ENCODE data around the gene NKIRAS1.

The NKIRAS1 gene

GRCh38 chr3:23926736-23927135, 9.9 kb upstream of the NKIRAS1 start:
- Histone ChIP-seq H3K4me1 (ENCODE audit: insufficient read depth, low read length) (no peaks in the 10 kb centered on the region), H3K27ac (ENCODE audit: low read length) (no peak overlapping the region), H3K4me3 (ENCODE audit: low read depth in 1 of 2, low read length in 2 of 2) (no peak overlapping the region), H3K79me2 (ENCODE audit: insufficient read depth, low read length) (no peaks in the 10 kb centered on the region), H3K27me3 (ENCODE audit: insufficient read depth, low read length, poor library complexity) (no peaks in the 10 kb centered on the region), H3K36me3 (ENCODE audit: insufficient read depth, low read length) (no peaks in the 10 kb centered on the region), H3K9me3 (ENCODE audit: insufficient read depth, low read length, severe bottlenecking) (no peaks in the 10 kb centered on the region), H4K20me1 (ENCODE audit: insufficient read depth, low read length) (no peaks in the 10 kb centered on the region), H2AFZ (ENCODE audit: low read depth, low read length) (no peak overlapping the region), H3K4me2 (ENCODE audit: insufficient read depth, low read length) (no peak overlapping the region), H3K9ac (ENCODE audit: low read depth, low read length) (no peak overlapping the region)
- ATAC-seq (ENCODE audit: insufficient read depth, low read depth) (no peak), DNase-seq (no peak)
- TF ChIP-seq EZH2 (IDR thresholded peaks at IDR 0.05; ENCODE audit: borderline replicate concordance, low read depth, low read length, severe bottlenecking) (no peak), CTCF (IDR thresholded peaks at IDR 0.05; ENCODE audit: borderline replicate concordance, extremely low read depth, low read length, poor library complexity, severe bottlenecking) (no peak)

- no peak overlapping the region for H3K9ac ChIP-seq (ENCODE audit: low read depth, low read length)
- 0 out of 2 replicates have a peak, but pooled peaks cover under 1% of the 10 kb centered on the region for H4K20me1 ChIP-seq (ENCODE audit: insufficient read depth, low read length)
- peaks cover 3% of the 10 kb centered on the region; the same call in 1 of the 2 replicates for H3K36me3 ChIP-seq (ENCODE audit: insufficient read depth, low read length)
- H3K27me3 ChIP-seq (ENCODE audit: insufficient read depth, low read length, poor library complexity): no peaks in the 10 kb centered on the region
- no peaks in the 10 kb centered on the region for H3K9me3 ChIP-seq (ENCODE audit: insufficient read depth, low read length, severe bottlenecking)
- H3K4me3 ChIP-seq (ENCODE audit: low read depth in 1 of 2, low read length in 2 of 2): no peak overlapping the region
- H3K27ac ChIP-seq (ENCODE audit: low read length): no peak overlapping the region
- no peaks in the 10 kb centered on the region for H3K79me2 ChIP-seq (ENCODE audit: insufficient read depth, low read length)
- no peak for DNase-seq
- TF ChIP-seq CTCF (IDR thresholded peaks at IDR 0.05; ENCODE audit: borderline replicate concordance, extremely low read depth, low read length, poor library complexity, severe bottlenecking) (no peak), EZH2 (IDR thresholded peaks at IDR 0.05; ENCODE audit: borderline replicate concordance, low read depth, low read length, severe bottlenecking) (no peak)
- no peak for ATAC-seq (ENCODE audit: insufficient read depth, low read depth)
- no peak overlapping the region for H2AFZ ChIP-seq (ENCODE audit: low read depth, low read length)
- H3K4me1 ChIP-seq (ENCODE audit: insufficient read depth, low read length): no peaks in the 10 kb centered on the region
- no peak overlapping the region for H3K4me2 ChIP-seq (ENCODE audit: insufficient read depth, low read length)
Observed at GRCh38 chr3:23926246-23926645, 9.5 kb upstream of the NKIRAS1 start.

- H3K27ac ChIP-seq (ENCODE audit: low read length): no peak overlapping the region
- H4K20me1 ChIP-seq (ENCODE audit: insufficient read depth, low read length): peaks cover 15% of the 10 kb centered on the region; the same call in 1 of the 2 replicates
- ATAC-seq (ENCODE audit: insufficient read depth, low read depth) (no peak), DNase-seq (no peak)
- peaks cover 3% of the 10 kb centered on the region; the same call in 1 of the 2 replicates for H3K4me1 ChIP-seq (ENCODE audit: insufficient read depth, low read length)
- TF ChIP-seq EZH2 (IDR thresholded peaks at IDR 0.05; ENCODE audit: borderline replicate concordance, low read depth, low read length, severe bottlenecking): no peak
- TF ChIP-seq CTCF (IDR thresholded peaks at IDR 0.05; ENCODE audit: borderline replicate concordance, extremely low read depth, low read length, poor library complexity, severe bottlenecking): no peak
- no peak overlapping the region for H2AFZ ChIP-seq (ENCODE audit: low read depth, low read length)
- no peak overlapping the region for H3K4me2 ChIP-seq (ENCODE audit: insufficient read depth, low read length)
- H3K4me3 ChIP-seq (ENCODE audit: low read depth in 1 of 2, low read length in 2 of 2): no peak overlapping the region
- peaks cover 26% of the 10 kb centered on the region for H3K36me3 ChIP-seq (ENCODE audit: insufficient read depth, low read length)
- no peak overlapping the region for H3K9ac ChIP-seq (ENCODE audit: low read depth, low read length)
- no peaks in the 10 kb centered on the region for H3K27me3 ChIP-seq (ENCODE audit: insufficient read depth, low read length, poor library complexity)
- no peaks in the 10 kb centered on the region for H3K9me3 ChIP-seq (ENCODE audit: insufficient read depth, low read length, severe bottlenecking)
- peaks cover 2% of the 10 kb centered on the region for H3K79me2 ChIP-seq (ENCODE audit: insufficient read depth, low read length)
Observed at GRCh38 chr3:23923786-23924185, 7.0 kb upstream of the NKIRAS1 start.

- TF ChIP-seq EZH2 (IDR thresholded peaks at IDR 0.05; ENCODE audit: borderline replicate concordance, low read depth, low read length, severe bottlenecking): no peak
- no peak for TF ChIP-seq CTCF (IDR thresholded peaks at IDR 0.05; ENCODE audit: borderline replicate concordance, extremely low read depth, low read length, poor library complexity, severe bottlenecking)
- H3K27me3 ChIP-seq (ENCODE audit: insufficient read depth, low read length, poor library complexity): no peaks in the 10 kb centered on the region
- H3K79me2 ChIP-seq (ENCODE audit: insufficient read depth, low read length): peaks cover 23% of the 10 kb centered on the region
- peaks cover 40% of the 10 kb centered on the region for H3K36me3 ChIP-seq (ENCODE audit: insufficient read depth, low read length)
- H3K4me1 ChIP-seq (ENCODE audit: insufficient read depth, low read length): peaks cover 17% of the 10 kb centered on the region
- no peak overlapping the region for H3K9ac ChIP-seq (ENCODE audit: low read depth, low read length)
- H3K9me3 ChIP-seq (ENCODE audit: insufficient read depth, low read length, severe bottlenecking): no peaks in the 10 kb centered on the region
- H4K20me1 ChIP-seq (ENCODE audit: insufficient read depth, low read length): peaks cover 30% of the 10 kb centered on the region
- H3K4me3 ChIP-seq (ENCODE audit: low read depth in 1 of 2, low read length in 2 of 2): no peak overlapping the region
- no peak overlapping the region for H3K4me2 ChIP-seq (ENCODE audit: insufficient read depth, low read length)
- no peak for ATAC-seq (ENCODE audit: insufficient read depth, low read depth)
- DNase-seq: no peak
- no peak overlapping the region for H3K27ac ChIP-seq (ENCODE audit: low read length)
- H2AFZ ChIP-seq (ENCODE audit: low read depth, low read length): no peak overlapping the region
Observed at GRCh38 chr3:23921052-23921511, 4.3 kb upstream of the NKIRAS1 start.
